Skeletal muscle tissue (tissue), 4 donors: ENCODE measurements around the gene SHISAL2A. TPM values are rescaled to one million over a fixed set of nuclear protein-coding genes. Genes with fewer than 3 reads are reported as not detected.

Experiments used
- H3K27ac ChIP-seq: one replicate; pipeline ENCODE4 v1.7.0; 2013; ENCODE audit warnings: mild to moderate bottlenecking, low read depth, low read length, inconsistent platforms
- H3K27me3 ChIP-seq, 3 donors: one replicate each; pipeline ENCODE4 v1.7.0; 2013; ENCODE audit warnings: low read length in 3 of 3; ENCODE audit not compliant: control insufficient read depth in 3 of 3, insufficient read depth in 3 of 3
- H3K36me3 ChIP-seq, 3 donors: one replicate each; pipeline ENCODE4 v1.7.0; 2013; ENCODE audit warnings: low read length in 3 of 3; ENCODE audit not compliant: control insufficient read depth in 3 of 3, insufficient read depth in 3 of 3
- H3K4me1 ChIP-seq, 3 donors: one replicate each; pipeline ENCODE4 v1.7.0; 2013; ENCODE audit warnings: low read length in 3 of 3, mild to moderate bottlenecking in 3 of 3; ENCODE audit not compliant: control insufficient read depth in 3 of 3, insufficient read depth in 3 of 3
- H3K4me3 ChIP-seq, 3 donors: one replicate each; pipeline ENCODE4 v1.7.0; 2013; ENCODE audit warnings: low read length in 3 of 3
- H3K9ac ChIP-seq, 3 donors: one replicate each; pipeline ENCODE4 v1.7.0; 2013; ENCODE audit warnings: low read length in 3 of 3, mild to moderate bottlenecking in 3 of 3, moderate library complexity in 2 of 3, low read depth in 1 of 3
- H3K9me3 ChIP-seq, 3 donors: one replicate each; pipeline ENCODE4 v1.7.0; 2013; ENCODE audit warnings: low read length in 3 of 3; ENCODE audit not compliant: control insufficient read depth in 3 of 3
- total RNA-seq: library from RNA; depleted of rRNA; stranded (reverse); fragments of >200 nt; gene quantifications from one replicate; pipeline ENCODE4 v1.2.3, GENCODE V29; 2014
- donor health status: Osteomylitis.

Gene SHISAL2A
- total RNA-seq, 1 donor from 2014 or later = 0.52 TPM

GRCh38 chr1:52599236-52599635 is 33.7 kb upstream of the SHISAL2A start:
- Histone ChIP-seq H3K4me3 (no peak overlapping the region), H3K9me3 (no peaks in the 10 kb centered on the region), H3K4me1 (peaks cover 33 to 42% (median 39%) of the 10 kb centered on the region in 3 donors), H3K36me3 (no peaks in the 10 kb centered on the region), H3K9ac (no peak overlapping the region), H3K27me3 (no peaks in the 10 kb centered on the region), H3K27ac (peak overlapping the region; percentile 0)

GRCh38 chr1:52600533-52601179 is 32.3 kb upstream of the SHISAL2A start:
- Histone ChIP-seq H3K27ac (no peak overlapping the region), H3K9ac (peak overlapping the region in 1 of 3 donors; percentile 2), H3K36me3 (no peaks in the 10 kb centered on the region), H3K4me1 (peaks cover 41 to 47% (median 43%) of the 10 kb centered on the region in 3 donors), H3K9me3 (no peaks in the 10 kb centered on the region), H3K4me3 (no peak overlapping the region), H3K27me3 (no peaks in the 10 kb centered on the region)

GRCh38 chr1:52601519-52601918 is 31.4 kb upstream of the SHISAL2A start:
- H3K4me1 ChIP-seq = peaks cover 41 to 53% (median 48%) of the 10 kb centered on the region in 3 donors
- H3K9me3 ChIP-seq = no peaks in the 10 kb centered on the region
- H3K4me3 ChIP-seq = peak overlapping the region; percentile 73 to 79 (median 75)
- no peaks in the 10 kb centered on the region for H3K27me3 ChIP-seq
- peak overlapping the region; percentile 78 to 88 (median 85) for H3K9ac ChIP-seq
- H3K27ac ChIP-seq = peak overlapping the region; percentile 79
- H3K36me3 ChIP-seq = peaks cover 0 to 6% (median under 1%) of the 10 kb centered on the region in 3 donors

- peaks cover 41 to 53% (median 48%) of the 10 kb centered on the region in 3 donors for H3K4me1 ChIP-seq
These were observed 30.7 kb upstream of the SHISAL2A start, which contains the start of gene GPX7 for GRCh38 chr1:52601991-52602855. Gene GPX7 (plus strand): TSS chr1:52602371. CDS start chr1:52602410, 39 bp downstream.

GRCh38 chr1:52602856-52603600 is 29.9 kb upstream of the SHISAL2A start:
- no peaks in the 10 kb centered on the region for H3K9me3 ChIP-seq
- peaks cover 41 to 53% (median 48%) of the 10 kb centered on the region in 3 donors for H3K4me1 ChIP-seq
- H3K27me3 ChIP-seq = no peaks in the 10 kb centered on the region
- peak overlapping the region; percentile 68 to 79 (median 75) for H3K4me3 ChIP-seq
- H3K27ac ChIP-seq = peak overlapping the region; percentile 79
- peaks cover 4 to 20% (median 16%) of the 10 kb centered on the region in 3 donors for H3K36me3 ChIP-seq
- H3K9ac ChIP-seq = peak overlapping the region; percentile 79 to 88 (median 79)

More at GRCh38 chr1:52601991-52602855, 30.7 kb upstream of the SHISAL2A start, which contains the start of gene GPX7:
- Histone ChIP-seq H3K9ac (peak within 1 kb of the TSS; percentile 79 to 88 (median 85)), H3K27ac (peak within 1 kb of the TSS; percentile 79), H3K4me3 (peak within 1 kb of the TSS; percentile 73 to 79 (median 75)), H3K36me3 (peaks cover 2 to 13% (median 7%) of the 10 kb centered on the region in 3 donors), H3K9me3 (no peaks in the 10 kb centered on the region), H3K27me3 (no peaks in the 10 kb centered on the region)

GRCh38 chr1:52603630-52604029 is 29.3 kb upstream of the SHISAL2A start:
- peak overlapping the region; percentile 79 for H3K27ac ChIP-seq

GRCh38 chr1:52604063-52604770 is 28.8 kb upstream of the SHISAL2A start:
- Histone ChIP-seq H3K9ac (peak overlapping the region; percentile 48 to 55 (median 54)), H3K4me1 (peaks cover 41 to 52% (median 48%) of the 10 kb centered on the region in 3 donors), H3K27ac (peak overlapping the region; percentile 79), H3K27me3 (no peaks in the 10 kb centered on the region), H3K36me3 (peaks cover 12 to 27% (median 24%) of the 10 kb centered on the region in 3 donors), H3K9me3 (no peaks in the 10 kb centered on the region), H3K4me3 (peak overlapping the region in 1 of 3 donors; percentile 1)

More at GRCh38 chr1:52603630-52604029, 29.3 kb upstream of the SHISAL2A start:
- no peaks in the 10 kb centered on the region for H3K9me3 ChIP-seq
- H3K36me3 ChIP-seq = peaks cover 9 to 24% (median 22%) of the 10 kb centered on the region in 3 donors
- peaks cover 41 to 53% (median 48%) of the 10 kb centered on the region in 3 donors for H3K4me1 ChIP-seq
- H3K4me3 ChIP-seq = peak overlapping the region in 1 of 3 donors; percentile 79
- H3K9ac ChIP-seq = peak overlapping the region in 2 of 3 donors; percentile 48 to 55
- H3K27me3 ChIP-seq = no peaks in the 10 kb centered on the region

- Histone ChIP-seq H3K27ac (no peak overlapping the region), H3K27me3 (no peaks in the 10 kb centered on the region), H3K4me1 (no peaks in the 10 kb centered on the region), H3K9ac (no peak overlapping the region), H3K9me3 (no peaks in the 10 kb centered on the region), H3K36me3 (peaks cover 1 to 3% (median 2%) of the 10 kb centered on the region in 3 donors), H3K4me3 (no peak overlapping the region)
These were observed 19.2 kb upstream of the SHISAL2A start for GRCh38 chr1:52613636-52614373.
